ENCODE results near the gene HMGXB4.
A peak's percentile ranks its signal among the peaks of the same experiment; 100 is the strongest.

DNA sequence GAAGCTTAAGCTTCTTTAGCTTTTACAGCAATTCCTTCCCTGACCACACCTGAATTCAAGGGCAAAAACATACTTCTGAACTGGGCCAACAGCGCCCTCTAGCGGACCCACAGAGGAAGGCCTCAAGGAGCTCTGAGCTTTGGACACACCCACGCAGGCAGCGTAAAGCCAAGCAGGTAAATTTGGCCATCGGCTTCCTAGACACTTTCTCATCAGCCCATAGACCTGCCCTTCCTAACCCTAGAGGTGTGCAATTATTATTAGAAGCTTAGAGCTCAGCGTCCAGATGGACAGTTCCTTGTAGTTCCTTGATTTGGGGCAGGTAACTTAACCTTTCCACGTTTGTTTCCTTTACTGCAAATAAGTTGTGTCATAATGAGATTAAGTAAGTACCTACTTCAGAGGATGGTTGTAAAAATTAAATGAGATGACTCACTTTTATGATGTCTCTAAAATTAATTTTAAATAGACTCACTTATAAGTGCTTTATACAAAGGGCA, 25.7 kb upstream of the HMGXB4 start:
- TF ChIP-seq CTCF (IDR thresholded peaks at IDR 0.05) (peak in 2 of 3 donors; percentile 30 to 36), POLR2A (IDR thresholded peaks at IDR 0.05) (no peak)
